GM18868 (cell line): ENCODE results near the gene OR10AG1.

Experiments used
- ATAC-seq: cut with Tn5 transposase; IDR thresholded peaks from one replicate; pipeline ENCODE4 v1.9.1; 2021; ENCODE audit warnings: mild to moderate bottlenecking, moderate library complexity; ENCODE audit not compliant: unreplicated experiment

Gene OR10AG1, protein sequence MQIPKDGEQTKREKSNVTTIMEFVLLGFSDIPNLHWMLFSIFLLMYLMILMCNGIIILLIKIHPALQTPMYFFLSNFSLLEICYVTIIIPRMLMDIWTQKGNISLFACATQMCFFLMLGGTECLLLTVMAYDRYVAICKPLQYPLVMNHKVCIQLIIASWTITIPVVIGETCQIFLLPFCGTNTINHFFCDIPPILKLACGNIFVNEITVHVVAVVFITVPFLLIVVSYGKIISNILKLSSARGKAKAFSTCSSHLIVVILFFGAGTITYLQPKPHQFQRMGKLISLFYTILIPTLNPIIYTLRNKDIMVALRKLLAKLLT

DNA sequence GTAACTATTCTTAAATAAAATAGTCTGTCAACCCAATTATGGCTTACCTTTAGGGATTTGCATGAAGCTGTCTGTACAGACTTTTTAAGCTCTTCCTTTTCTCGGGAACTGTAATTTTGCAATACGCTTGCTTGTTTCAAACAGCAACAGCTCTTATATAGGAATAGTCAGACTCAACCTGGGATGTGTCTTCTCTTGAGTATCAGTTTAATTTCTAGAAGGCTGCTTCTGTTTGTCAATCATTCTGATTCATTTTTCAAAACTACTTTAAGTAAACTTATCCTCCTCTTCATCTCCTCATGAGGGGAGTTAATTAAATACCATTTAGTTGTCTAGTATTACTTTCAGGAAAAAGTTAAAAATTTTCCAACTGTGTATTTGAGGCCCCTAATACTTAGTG is at the start of gene OR10AG1:
Gene OR10AG1 (minus strand): TSS at position 101 of the 400 bp plus-strand sequence. CDS start 38 bp downstream, at position 63.
- ATAC-seq, result no peak

DNA sequence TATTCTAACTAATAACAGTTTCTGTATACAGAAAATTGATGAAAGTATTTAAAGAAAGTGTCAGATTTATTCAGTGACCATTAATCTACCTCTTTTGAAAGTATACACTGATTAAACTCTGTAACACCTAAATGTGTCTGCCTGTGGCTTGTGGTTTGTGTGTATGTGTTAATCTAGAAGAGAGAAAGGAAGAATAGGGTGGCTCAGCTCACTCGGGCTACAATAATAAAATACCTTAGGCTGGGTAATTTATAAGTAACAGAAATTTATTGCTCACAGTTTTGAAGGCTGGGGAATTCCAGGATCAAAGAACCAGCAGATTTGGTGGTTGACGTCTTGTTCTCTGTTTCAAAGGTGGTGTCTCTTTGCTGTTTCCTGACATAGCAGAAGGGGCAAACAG is 44.1 kb upstream of the OR10AG1 start:
- peak; percentile 37 for ATAC-seq

DNA sequence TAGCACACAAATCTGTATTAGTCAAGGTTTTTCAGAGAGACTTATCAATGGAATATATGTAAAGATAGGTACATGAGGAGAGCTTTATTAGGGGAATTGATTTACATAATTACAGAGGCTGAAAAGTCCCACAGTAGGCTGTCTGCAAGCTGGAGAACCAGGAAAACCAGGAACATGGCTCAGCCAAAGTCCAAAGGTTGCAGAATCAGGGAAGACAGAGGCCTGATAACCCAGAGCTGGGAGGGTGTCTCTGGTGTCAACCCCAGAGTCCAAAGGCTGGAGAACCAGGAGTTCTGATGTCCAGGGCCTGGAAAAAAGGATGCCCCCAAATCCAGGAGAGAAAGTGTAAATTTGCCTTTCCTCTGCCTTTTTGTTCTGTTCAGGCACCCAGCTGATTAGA is 41.0 kb upstream of the OR10AG1 start:
- no peak for ATAC-seq

DNA sequence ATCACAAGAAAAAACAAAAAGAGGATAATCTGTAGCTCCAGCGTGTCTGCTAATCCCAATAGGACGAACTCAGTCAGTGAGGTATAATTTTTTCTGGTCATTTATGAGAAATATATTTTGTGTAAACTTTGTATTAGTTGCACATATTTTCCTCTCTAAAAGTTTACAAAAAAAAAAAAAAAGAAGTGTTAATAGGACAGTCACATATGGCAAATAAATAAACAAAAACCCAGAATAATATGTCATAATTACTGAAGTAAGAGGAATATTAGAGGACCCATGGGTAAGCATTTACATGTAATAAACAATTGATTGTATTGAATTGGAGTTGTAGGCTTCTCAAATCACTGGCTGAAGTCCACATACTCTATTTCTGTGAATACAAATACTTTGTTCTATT is 24.8 kb upstream of the OR10AG1 start, which contains the start of gene OR5F1:
Gene OR5F1 (minus strand): TSS at position 101 of the 400 bp plus-strand sequence. CDS start 0 bp downstream, at position 101.
- ATAC-seq, result no peak

DNA sequence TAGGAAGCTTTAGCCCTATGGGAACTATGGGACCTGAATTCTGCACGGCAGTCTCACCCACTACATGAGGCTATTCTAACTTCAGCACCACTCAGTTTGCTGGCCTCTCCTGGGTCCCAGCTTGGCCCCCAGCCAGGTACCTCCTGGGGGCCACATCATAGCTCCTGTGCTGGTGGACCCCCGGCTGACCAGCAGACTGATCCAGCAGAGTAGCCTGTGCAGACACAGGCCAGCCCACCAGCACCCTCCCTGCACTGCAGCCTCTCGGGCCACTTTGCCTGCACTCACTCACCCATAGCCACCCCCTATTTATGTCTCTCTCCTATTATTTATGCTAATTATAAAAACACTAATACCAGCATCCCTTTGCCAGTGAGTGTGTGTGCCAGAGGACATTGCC is 1.2 kb upstream of the OR10AG1 start:
- ATAC-seq, result no peak

DNA sequence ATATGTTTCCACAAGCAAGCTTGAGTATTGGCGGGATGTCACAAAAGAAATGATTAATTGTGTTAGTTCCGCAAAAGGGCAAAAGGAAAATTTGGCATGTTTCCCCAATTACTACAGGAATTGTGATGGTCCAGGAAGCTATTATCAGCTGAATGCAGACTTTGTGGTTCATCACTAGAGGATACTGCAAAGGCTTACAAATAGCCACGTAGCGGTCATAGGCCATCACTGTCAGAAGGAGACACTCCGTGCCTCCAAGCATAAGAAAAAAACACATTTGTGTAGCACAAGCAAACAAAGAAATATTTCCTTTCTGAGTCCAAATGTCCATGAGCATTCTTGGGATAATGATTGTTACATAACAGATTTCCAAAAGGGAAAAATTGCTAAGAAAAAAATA is 1.8 kb downstream of the OR10AG1 start:
- ATAC-seq, result no peak

DNA sequence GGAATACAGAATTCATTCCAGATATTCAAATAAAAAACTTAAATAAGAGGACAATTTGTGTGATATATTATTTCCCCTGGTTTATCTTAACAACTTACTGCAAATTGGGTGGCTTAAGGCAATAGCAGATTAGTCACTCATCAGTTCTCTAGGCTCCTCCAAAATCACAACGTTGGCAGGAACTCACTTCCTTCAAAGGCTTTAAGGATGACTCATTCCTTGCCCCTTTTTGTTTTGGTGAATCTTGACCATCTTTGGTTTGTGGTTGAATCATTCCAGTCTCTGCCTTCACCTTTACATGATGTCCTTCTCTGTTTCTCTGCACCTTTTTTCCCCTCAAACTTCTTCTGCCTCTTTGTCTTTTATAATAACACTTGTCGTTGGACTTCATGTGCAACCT is 3.4 kb downstream of the OR10AG1 start:
- ATAC-seq, result no peak

DNA sequence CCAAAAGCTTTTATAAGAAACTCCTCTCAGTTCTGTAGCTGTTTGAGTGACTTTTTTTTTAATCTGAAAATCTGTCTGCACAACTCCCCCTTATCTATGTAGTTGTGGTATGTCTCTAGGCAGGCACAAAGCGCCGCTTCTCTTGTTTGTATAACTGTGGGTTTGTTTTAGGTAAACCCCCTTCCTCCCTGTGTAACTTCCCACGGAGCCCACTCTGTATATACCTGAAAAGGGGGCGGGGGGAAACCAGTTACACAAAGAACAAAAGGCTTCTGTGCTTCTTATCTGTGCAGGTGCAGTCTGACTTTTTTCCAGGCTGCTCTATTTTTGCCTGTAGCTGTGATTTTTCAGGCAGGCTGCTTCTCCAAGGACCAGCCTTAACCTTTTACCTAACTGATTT is 13.2 kb downstream of the OR10AG1 start:
- ATAC-seq, result no peak

DNA sequence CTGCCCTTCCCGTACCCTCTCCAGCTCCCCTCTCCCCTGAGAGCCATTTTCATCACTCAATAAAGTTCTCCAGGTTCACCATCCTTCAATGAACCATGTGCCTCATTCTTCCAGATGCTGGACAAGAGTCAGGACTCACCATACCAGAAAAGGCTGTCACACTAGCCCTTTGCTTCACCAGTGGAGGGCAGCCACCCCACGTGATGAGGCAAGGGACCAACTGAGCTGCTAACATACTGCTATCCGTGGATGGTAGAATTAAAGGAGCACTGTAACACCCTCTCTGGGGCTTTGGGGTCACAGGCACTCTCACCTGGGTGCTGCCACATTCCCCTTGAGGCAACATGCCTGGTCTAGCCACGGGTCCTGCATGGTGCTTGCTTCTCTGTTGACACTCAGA is 20.4 kb downstream of the OR10AG1 start:
- no peak for ATAC-seq

DNA sequence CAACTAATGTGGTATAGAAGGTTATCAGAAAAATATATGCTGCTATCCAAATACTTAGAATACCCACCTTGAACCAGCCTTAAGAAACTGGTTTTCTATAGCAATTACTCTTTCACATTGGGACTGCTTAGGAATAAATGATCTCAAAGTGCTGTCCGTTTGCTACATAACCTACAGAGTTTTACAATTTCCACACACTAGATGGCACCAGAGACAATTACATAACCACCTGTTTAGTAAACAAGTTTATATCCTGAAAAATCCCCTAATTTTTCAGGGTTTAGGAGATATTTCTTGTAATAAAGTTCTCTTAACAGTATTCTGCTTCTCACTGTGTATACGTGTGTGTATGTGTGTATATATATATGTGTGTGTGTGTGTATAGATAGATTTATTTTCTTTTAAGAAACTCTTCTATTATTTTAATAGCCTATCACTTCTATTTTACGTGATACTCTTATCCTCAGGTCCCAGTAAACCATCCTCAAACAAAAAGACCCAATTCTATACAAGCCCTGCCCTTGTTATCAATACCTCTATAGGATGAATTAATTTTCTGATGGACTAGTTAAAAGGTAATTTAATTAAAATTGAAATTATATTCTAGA is 26.9 kb downstream of the OR10AG1 start:
- ATAC-seq, result peak; percentile 78

DNA sequence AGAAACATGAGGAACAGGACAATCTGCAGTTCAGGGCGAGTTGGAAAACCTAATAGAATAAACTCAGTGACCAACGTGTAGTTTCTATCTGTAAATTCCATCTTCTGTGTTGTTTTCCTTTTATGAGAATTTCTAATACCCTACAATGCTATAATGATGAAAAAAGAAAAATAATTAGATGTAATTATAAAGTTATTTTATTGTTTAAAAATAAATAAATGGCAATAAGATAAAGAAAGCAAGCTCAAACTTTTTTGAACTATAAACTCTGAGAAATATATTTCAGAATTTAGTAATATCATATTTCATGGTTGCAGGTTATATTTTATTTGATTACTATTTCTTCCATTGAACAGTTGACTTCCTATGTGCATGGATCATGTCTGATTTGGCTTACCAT is 33.4 kb downstream of the OR10AG1 start, which contains the start of gene OR5I1:
Gene OR5I1 (minus strand): TSS at position 101 of the 400 bp plus-strand sequence. CDS start 0 bp downstream, at position 101.
- no peak for ATAC-seq

DNA sequence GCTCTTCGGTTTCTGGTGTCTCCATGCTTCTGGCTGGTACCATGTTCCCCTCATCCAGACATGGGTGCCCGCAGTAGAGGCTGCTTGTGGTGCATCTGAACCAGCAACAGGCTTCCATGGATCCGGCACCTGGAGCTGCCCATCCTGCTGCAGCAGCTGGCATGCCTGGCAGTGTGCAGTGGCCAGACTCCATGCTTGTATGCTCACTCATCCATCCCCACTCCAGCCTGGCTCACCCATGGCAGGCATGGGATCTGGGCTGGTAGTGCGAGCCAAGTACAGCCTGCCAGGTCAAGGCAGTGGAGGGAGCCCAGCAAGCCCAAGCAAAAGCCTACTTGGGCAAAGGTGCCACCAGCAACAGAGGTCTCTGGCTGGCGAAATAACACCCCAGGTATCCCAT is 49.2 kb downstream of the OR10AG1 start:
- ATAC-seq, result no peak
